CD14-positive monocyte (primary cell): ENCODE data around the gene DIPK1C. TPM values are rescaled to one million over a fixed set of nuclear protein-coding genes. Genes with fewer than 3 reads are reported as not detected.

Experiments used
- DNase-seq, 3 donors: peaks; one replicate each; pipeline ENCODE4 v3.0.0-alpha.2; 2011 to 2022
- H2AFZ ChIP-seq: 2 replicates; pipeline ENCODE4 v1.6.0; 2012; ENCODE audit warnings: mild to moderate bottlenecking, low read depth, low read length, inconsistent platforms; ENCODE audit not compliant: insufficient read depth, poor library complexity, severe bottlenecking
- H3K27ac ChIP-seq, 2 donors: 1 replicate in 1 of 2; 2 replicates in 1 of 2; pipeline ENCODE4 v1.5.1; 2012 to 2013; ENCODE audit warnings: low read length in 2 of 2, control low read depth in 1 of 2, inconsistent platforms in 1 of 2, low read depth in 1 of 2, mild to moderate bottlenecking in 1 of 2
- H3K27me3 ChIP-seq, 2 donors: one replicate each; pipeline versions ENCODE4 v1.6.0 to v1.6.1; 2011 to 2013; ENCODE audit warnings: low read length in 2 of 2; ENCODE audit not compliant: control insufficient read depth in 2 of 2, insufficient read depth in 2 of 2
- H3K36me3 ChIP-seq, 2 donors: replicated peaks in 1 of 2; 1 replicate in 1 of 2; 2 replicates in 1 of 2; pipeline versions ENCODE4 v1.5.1 to v1.6.1; 2012 to 2013; ENCODE audit warnings: low read length in 2 of 2, control low read depth in 1 of 2, inconsistent platforms in 1 of 2, mild to moderate bottlenecking in 1 of 2; ENCODE audit not compliant: insufficient read depth in 2 of 2, control insufficient read depth in 1 of 2
- H3K4me1 ChIP-seq, 2 donors: 1 replicate in 1 of 2; 2 replicates in 1 of 2; pipeline versions ENCODE4 v1.5.1 to v1.6.1; 2012 to 2013; ENCODE audit warnings: low read length in 2 of 2, control low read depth in 1 of 2, inconsistent platforms in 1 of 2, mild to moderate bottlenecking in 1 of 2, moderate library complexity in 1 of 2; ENCODE audit not compliant: insufficient read depth in 2 of 2, control insufficient read depth in 1 of 2
- H3K4me2 ChIP-seq: replicated peaks from 2 replicates; pipeline ENCODE3; 2012; ENCODE audit warnings: low read length, moderate library complexity, mild to moderate bottlenecking; ENCODE audit not compliant: poor library complexity, severe bottlenecking; ENCODE audit errors: extremely low read depth
- H3K4me3 ChIP-seq, 3 experiments: fragments of 200-600 bp in 1 of 3; sonication (generic) in 1 of 3; replicated peaks in 1 of 3; 1 replicate in 2 of 3; 2 replicates in 1 of 3; pipeline ENCODE4 v1.5.1; 2011 to 2013; ENCODE audit warnings: low read length in 3 of 3, mild to moderate bottlenecking in 3 of 3, control low read depth in 2 of 3, low read depth in 2 of 3, inconsistent platforms in 1 of 3, moderate library complexity in 1 of 3
- H3K79me2 ChIP-seq: 2 replicates; pipeline ENCODE4 v1.6.0; 2012; ENCODE audit warnings: mild to moderate bottlenecking, control low read depth, inconsistent platforms, low read length, moderate library complexity; ENCODE audit not compliant: insufficient read depth
- H3K9ac ChIP-seq: 2 replicates; pipeline ENCODE4 v1.6.0; 2017; ENCODE audit warnings: low read length, mild to moderate bottlenecking; ENCODE audit not compliant: insufficient read depth, poor library complexity, severe bottlenecking
- H3K9me3 ChIP-seq, 2 donors: replicated peaks in 1 of 2; 1 replicate in 1 of 2; 2 replicates in 1 of 2; pipeline versions ENCODE4 v1.5.1 to v1.6.1; 2012 to 2013; ENCODE audit warnings: low read length in 2 of 2, control low read depth in 1 of 2; ENCODE audit not compliant: control insufficient read depth in 1 of 2, insufficient read depth in 1 of 2
- H4K20me1 ChIP-seq: 2 replicates; pipeline ENCODE4 v1.6.0; 2012; ENCODE audit warnings: mild to moderate bottlenecking, low read length, control low read depth, moderate library complexity; ENCODE audit not compliant: insufficient read depth
- H3K27ac Mint-ChIP-seq, 7 donors: one replicate each; pipeline ENCODE4 v1.8.0; 2020; ENCODE audit warnings: mild to moderate bottlenecking in 7 of 7, mixed read lengths in 7 of 7, moderate library complexity in 6 of 7, inconsistent platforms in 2 of 7
- H3K27me3 Mint-ChIP-seq, 3 donors: one replicate each; pipeline ENCODE4 v1.8.0; 2021 to 2022; ENCODE audit warnings: low read depth in 3 of 3, mild to moderate bottlenecking in 3 of 3, mixed read lengths in 3 of 3, moderate library complexity in 3 of 3, inconsistent platforms in 1 of 3
- H3K36me3 Mint-ChIP-seq, 2 donors: one replicate each; pipeline ENCODE4 v1.8.0; 2020; ENCODE audit warnings: mixed read lengths in 2 of 2, inconsistent platforms in 1 of 2, mild to moderate bottlenecking in 1 of 2
- H3K4me1 Mint-ChIP-seq: one replicate; pipeline ENCODE4 v1.8.0; 2020; ENCODE audit warnings: mild to moderate bottlenecking, mixed read lengths
- H3K4me3 Mint-ChIP-seq, 2 donors: one replicate each; pipeline ENCODE4 v1.8.0; 2020; ENCODE audit warnings: mild to moderate bottlenecking in 2 of 2, mixed read lengths in 2 of 2, moderate library complexity in 1 of 2
- H3K9me3 Mint-ChIP-seq, 7 donors: one replicate each; pipeline ENCODE4 v1.8.0; 2020 to 2022; ENCODE audit warnings: mixed read lengths in 7 of 7, mild to moderate bottlenecking in 6 of 7, moderate library complexity in 6 of 7, inconsistent platforms in 2 of 7
- WGBS: methylation state at CpG from one replicate; pipeline ENCODE4 v1.1.5; 2013; ENCODE audit warnings: missing lambda C conversion rate; ENCODE audit not compliant: insufficient coverage; 5-methylcytosine and 5-hydroxymethylcytosine counted together
- intact Hi-C, 2 donors: fragments of 100-400 bp; cut with micrococcal nuclease; formaldehyde crosslinking; loops; one replicate each; pipeline versions ENCODE4 v1.15.0 to v1.15.1; 2023
- polyA plus RNA-seq, 3 donors: library from polyadenylated mRNA; depleted of rRNA in 1 of 3; unstranded in 2 of 3; stranded (reverse) in 1 of 3; fragments of 300-500 nt in 2 of 3; fragments of >200 nt in 1 of 3; fragmentation: Illumina TruSeq in 2 of 3; gene quantifications; 1 replicate in 2 of 3; 2 replicates in 1 of 3; pipeline ENCODE4 v1.2.3, GENCODE V29; 2012 to 2021
- TF ChIP-seq, protein P1 (sequence below): fragments of 200-600 bp; IDR thresholded peaks from one replicate; pipeline ENCODE4 v1.8.0; 2022; ENCODE audit warnings: antibody characterized with exemption, mild to moderate bottlenecking

Gene DIPK1C
- polyA plus RNA-seq, 3 donors: not detected

DNA sequence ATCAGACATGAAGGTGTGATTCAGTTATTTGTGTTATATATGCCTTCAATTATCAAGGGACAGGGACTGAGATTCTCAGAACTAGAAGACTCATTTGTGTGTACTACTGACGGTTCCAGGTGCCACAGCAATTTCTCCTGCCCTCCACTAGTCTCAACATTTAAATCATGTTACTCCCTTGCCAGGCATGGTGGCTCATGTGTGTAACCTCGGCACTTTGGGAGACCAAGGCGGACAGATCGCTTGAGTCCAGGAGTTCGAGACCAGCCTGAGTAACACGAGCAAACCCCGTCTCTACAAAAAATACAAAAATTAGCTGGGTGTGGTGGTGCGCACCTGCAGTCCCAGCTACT is 40.2 kb upstream of the DIPK1C start:
- peak overlapping the region in 6 of 7 donors; percentile 69 to 98 (median 93) for H3K27ac Mint-ChIP-seq
- Histone ChIP-seq H3K27ac (peak overlapping the region in 1 of 2 donors; percentile 90), H3K4me3 (peak overlapping the region in 2 of 3 experiments; percentile 86 to 89), H2AFZ (peak overlapping the region; percentile 79), H4K20me1 (no peaks in the 10 kb centered on the region), H3K9ac (no peak overlapping the region), H3K27me3 (no peaks in the 10 kb centered on the region), H3K9me3 (no peaks in the 10 kb centered on the region), H3K36me3 (peaks cover 3 to 14% of the 10 kb centered on the region in 2 donors), H3K4me2 (peak overlapping the region; percentile 92), H3K79me2 (peaks cover 39% of the 10 kb centered on the region), H3K4me1 (peaks cover 52 to 64% of the 10 kb centered on the region in 2 donors)
- peaks cover 14% of the 10 kb centered on the region in 2 donors for H3K36me3 Mint-ChIP-seq
- TF ChIP-seq, protein P1, sequence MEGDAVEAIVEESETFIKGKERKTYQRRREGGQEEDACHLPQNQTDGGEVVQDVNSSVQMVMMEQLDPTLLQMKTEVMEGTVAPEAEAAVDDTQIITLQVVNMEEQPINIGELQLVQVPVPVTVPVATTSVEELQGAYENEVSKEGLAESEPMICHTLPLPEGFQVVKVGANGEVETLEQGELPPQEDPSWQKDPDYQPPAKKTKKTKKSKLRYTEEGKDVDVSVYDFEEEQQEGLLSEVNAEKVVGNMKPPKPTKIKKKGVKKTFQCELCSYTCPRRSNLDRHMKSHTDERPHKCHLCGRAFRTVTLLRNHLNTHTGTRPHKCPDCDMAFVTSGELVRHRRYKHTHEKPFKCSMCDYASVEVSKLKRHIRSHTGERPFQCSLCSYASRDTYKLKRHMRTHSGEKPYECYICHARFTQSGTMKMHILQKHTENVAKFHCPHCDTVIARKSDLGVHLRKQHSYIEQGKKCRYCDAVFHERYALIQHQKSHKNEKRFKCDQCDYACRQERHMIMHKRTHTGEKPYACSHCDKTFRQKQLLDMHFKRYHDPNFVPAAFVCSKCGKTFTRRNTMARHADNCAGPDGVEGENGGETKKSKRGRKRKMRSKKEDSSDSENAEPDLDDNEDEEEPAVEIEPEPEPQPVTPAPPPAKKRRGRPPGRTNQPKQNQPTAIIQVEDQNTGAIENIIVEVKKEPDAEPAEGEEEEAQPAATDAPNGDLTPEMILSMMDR: no peak
- WGBS: 93% methylated on average over 6 of the region's 8 CpGs
- H3K4me3 Mint-ChIP-seq: peak overlapping the region; percentile 95
- peaks cover 0 to 2% (median 2%) of the 10 kb centered on the region in 3 donors for H3K27me3 Mint-ChIP-seq
- peaks cover 0 to 2% (median under 1%) of the 10 kb centered on the region in 7 donors for H3K9me3 Mint-ChIP-seq
- H3K4me1 Mint-ChIP-seq: peaks cover 58% of the 10 kb centered on the region
- DNase-seq: no peak
- intact Hi-C loops: loop anchor here (2.0 to 10.0 kb wide), 6 partner anchors 94 to 352 kb away; partner anchors contain the start of genes CYB5A (in 1 of the 2), FBXO15 (in 1 of the 2), TIMM21 (in 1 of the 2) and ZNF407 (in 1 of the 2)

DNA sequence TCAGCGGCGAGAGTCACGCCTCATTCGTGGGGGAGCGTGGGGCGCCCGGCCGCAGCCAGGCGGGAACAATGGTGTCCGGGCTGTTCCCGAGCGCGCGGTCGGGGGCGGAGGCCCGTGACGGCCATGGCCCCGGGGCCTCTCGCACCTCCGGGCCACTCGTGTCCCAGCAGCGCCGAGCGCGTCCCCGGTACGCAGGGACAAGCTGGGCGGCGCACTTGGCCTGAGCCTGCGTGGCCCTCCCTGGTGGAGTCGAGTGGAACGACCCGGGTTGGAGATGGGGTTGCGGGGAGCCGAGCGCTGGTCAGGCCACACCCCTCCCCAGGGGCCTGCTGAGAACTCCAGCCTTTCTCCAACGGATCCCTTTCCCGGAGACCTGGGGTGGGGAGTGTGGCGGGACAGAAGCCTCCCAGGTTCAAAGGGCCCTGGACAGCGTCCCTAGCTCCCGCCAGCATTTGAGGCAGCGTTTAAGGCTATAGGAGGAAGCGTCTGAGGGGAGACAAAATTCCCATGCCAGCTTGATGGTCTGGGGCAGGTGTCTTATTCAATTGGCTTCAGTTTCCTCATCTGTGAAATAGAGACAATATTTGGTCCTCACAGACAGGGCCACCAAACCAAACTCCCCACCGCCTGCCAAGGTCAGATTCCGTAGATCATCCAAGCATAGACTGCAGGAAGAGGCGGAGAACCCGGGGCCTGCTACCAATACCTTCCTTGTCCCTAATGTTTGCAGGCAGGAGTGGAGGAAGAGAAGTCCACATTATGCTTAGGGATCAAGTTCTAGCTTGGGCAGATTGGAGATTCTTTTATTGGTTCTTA is 39.6 kb upstream of the DIPK1C start:
- Histone ChIP-seq H3K4me1 (peaks cover 50 to 59% of the 10 kb centered on the region in 2 donors), H2AFZ (peak overlapping the region; percentile 79), H3K4me2 (peak overlapping the region; percentile 92), H3K27ac (peak overlapping the region; percentile 82 to 90), H3K79me2 (peaks cover 34% of the 10 kb centered on the region), H3K4me3 (peak overlapping the region; percentile 67 to 89 (median 86)), H3K36me3 (peaks cover 0 to 8% of the 10 kb centered on the region in 2 donors), H3K9me3 (no peaks in the 10 kb centered on the region), H4K20me1 (no peaks in the 10 kb centered on the region), H3K27me3 (no peaks in the 10 kb centered on the region), H3K9ac (peak overlapping the region; percentile 83)
- Mint-ChIP-seq H3K27me3 (peaks cover 0 to 3% (median 2%) of the 10 kb centered on the region in 3 donors), H3K4me1 (peaks cover 53% of the 10 kb centered on the region), H3K9me3 (peaks cover 2 to 7% (median 4%) of the 10 kb centered on the region in 7 donors), H3K36me3 (peaks cover 8 to 10% of the 10 kb centered on the region in 2 donors), H3K4me3 (peak overlapping the region; percentile 95), H3K27ac (peak overlapping the region; percentile 75 to 98 (median 96))
- intact Hi-C loops: loop anchor here (2.0 to 10.0 kb wide), 6 partner anchors 94 to 352 kb away; partner anchors contain the start of genes CYB5A (in 1 of the 2), FBXO15 (in 1 of the 2), TIMM21 (in 1 of the 2) and ZNF407 (in 1 of the 2)
- DNase-seq: peak; percentile 37 to 59 (median 54)
- 1% methylated on average over 33 of the region's 48 CpGs for WGBS
- TF ChIP-seq, protein P1: peak; percentile 18
